ENCODE measurements around the gene CATSPER4. TPM values are rescaled to one million over a fixed set of nuclear protein-coding genes. Genes with fewer than 3 reads are reported as not detected.

The CATSPER4 gene
- total RNA-seq, 1 donor from 2014 or later = not detected

Other genes starting within 250 kb of the CATSPER4 start
- 14.1 and 31.7 TPM in 2 replicates for gene PAFAH2, start 192.5 kb upstream of the CATSPER4 start, total RNA-seq
- gene EXTL1, start 168.8 kb upstream of the CATSPER4 start, total RNA-seq = not detected in 2 replicates
- gene SLC30A2, start 144.5 kb upstream of the CATSPER4 start, total RNA-seq = not detected in 2 replicates
- gene TRIM63, start 123.0 kb upstream of the CATSPER4 start, total RNA-seq = not detected in 2 replicates
- gene PDIK1L, start 78.8 kb upstream of the CATSPER4 start, total RNA-seq = 6.7 and 8.2 TPM in 2 replicates
- 11.6 and 12.9 TPM in 2 replicates for gene FAM110D, start 31.5 kb upstream of the CATSPER4 start, total RNA-seq
- gene C1orf232, start 21.6 kb upstream of the CATSPER4 start, total RNA-seq = not detected in 2 replicates
- gene ZNF593, start 20.7 kb upstream of the CATSPER4 start, total RNA-seq = 8.0 and 25.0 TPM in 2 replicates
- not detected in 2 replicates for gene ZNF593OS, start 18.8 kb upstream of the CATSPER4 start, total RNA-seq
- 0.14 TPM in 1 of 2 replicates, not detected in the other for gene CNKSR1, start 13.1 kb upstream of the CATSPER4 start, total RNA-seq
- 10.2 and 13.9 TPM in 2 replicates for gene CEP85, start 43.6 kb downstream of the CATSPER4 start, total RNA-seq
- gene SH3BGRL3, start 89.5 kb downstream of the CATSPER4 start, total RNA-seq = 10.4 and 23.8 TPM in 2 replicates
- 2.3 and 3.6 TPM in 2 replicates for gene UBXN11, start 116.0 kb downstream of the CATSPER4 start, total RNA-seq
- gene CD52, start 127.4 kb downstream of the CATSPER4 start, total RNA-seq = not detected in 2 replicates
- gene CRYBG2, start 163.5 kb downstream of the CATSPER4 start, total RNA-seq = 0.70 TPM in 1 of 2 replicates, not detected in the other
- not detected in 2 replicates for gene ZNF683, start 182.1 kb downstream of the CATSPER4 start, total RNA-seq
- not detected in 2 replicates for gene LIN28A, start 220.2 kb downstream of the CATSPER4 start, total RNA-seq
- 44.9 and 64.5 TPM in 2 replicates for gene DHDDS, start 241.7 kb downstream of the CATSPER4 start, total RNA-seq